DMS79 (cell line): ENCODE data around the gene IGBP1.
"Not testable (repeated sequence)": the region's sequence is repeated elsewhere in the genome, so short reads cannot be mapped to it uniquely, and the experiment has no call there.

Experiments
- DNase-seq: peaks from one replicate; lab custom pipeline; 2025; lab: John Stamatoyannopoulos, UW

The IGBP1 gene

DNA sequence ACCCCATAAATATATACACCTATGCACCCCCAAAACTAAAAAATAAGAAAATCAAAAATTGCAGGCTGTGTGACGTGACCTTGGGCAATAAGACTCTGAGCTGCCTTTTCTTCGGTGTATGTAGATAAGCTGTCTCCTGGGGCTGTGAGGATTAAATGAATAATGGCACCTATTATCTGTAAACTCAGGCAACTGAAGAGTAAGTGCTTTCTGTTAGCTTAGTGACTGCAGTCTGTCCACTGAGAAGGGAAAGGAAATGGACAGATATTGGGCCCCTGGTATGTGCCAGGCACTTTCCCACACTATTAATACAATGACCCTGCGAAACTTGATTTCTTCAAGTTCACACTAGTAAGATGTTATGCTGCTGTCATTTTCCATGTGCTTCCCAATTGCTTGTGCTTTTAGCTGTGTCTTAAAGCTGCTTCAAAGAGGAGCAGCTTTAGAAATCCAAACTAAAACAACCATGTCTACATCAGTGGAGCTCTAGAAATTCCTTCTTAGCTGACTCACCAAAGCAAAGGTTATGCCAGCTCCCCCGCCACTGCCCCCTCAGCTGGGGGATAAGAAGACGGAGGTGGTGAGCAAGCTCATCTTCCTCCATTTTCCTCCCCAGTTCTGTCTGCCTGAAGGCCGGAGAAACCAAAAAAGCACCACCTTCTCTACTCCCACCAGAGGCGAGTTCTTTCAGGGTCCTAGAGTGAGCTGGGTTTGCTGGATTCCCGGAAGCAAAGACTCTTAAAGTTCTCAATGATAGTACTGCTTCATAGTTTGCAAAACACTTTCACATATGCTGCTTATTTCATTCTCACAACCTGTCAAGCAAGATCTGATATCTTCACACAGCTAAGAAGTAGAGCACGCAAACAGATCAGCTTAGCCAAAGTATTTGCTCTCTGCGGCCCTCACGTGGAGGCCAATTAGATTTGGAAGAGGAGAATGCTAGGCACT lies 35.3 kb downstream of the IGBP1 start:
- DNase-seq = no peak

DNA sequence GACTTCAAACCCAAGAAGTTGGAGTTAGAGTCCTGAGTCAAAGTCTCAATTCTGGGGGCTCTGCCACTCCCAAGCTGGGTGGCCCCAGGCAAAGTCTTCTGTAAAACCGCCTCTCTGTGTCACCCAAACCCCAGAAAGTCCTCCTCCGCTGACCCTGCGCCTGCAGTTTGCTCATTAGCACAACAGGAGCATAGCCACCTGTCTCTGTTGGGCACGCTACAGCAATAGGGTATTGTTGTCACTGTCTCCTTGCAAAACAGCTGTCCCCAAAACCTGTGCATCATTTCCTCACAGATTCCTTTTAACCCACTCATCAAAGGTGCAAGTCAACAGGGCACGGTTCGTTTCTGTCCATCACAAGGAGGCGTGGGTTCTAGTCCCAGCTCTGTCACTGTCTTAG lies 36.0 kb downstream of the IGBP1 start:
- DNase-seq = no peak

DNA sequence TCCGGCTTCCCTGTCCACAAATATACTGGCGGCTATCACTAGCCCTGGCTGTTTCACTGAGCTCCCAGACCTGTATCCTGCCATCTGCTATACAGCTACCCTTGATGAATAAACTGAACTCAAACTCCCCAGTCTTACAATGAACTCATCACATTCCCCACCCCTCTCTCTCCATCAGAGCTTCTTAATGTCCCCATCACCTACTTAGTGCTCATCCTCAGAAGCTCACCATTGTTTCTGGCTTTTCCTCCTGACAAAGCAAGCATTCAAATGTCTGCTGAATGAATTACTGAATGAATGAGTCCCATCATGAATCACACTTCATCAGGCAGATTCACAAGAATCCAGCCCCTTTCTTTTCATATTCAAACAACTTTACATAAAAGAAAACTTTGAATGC lies 38.4 kb downstream of the IGBP1 start:
- DNase-seq = no peak

DNA sequence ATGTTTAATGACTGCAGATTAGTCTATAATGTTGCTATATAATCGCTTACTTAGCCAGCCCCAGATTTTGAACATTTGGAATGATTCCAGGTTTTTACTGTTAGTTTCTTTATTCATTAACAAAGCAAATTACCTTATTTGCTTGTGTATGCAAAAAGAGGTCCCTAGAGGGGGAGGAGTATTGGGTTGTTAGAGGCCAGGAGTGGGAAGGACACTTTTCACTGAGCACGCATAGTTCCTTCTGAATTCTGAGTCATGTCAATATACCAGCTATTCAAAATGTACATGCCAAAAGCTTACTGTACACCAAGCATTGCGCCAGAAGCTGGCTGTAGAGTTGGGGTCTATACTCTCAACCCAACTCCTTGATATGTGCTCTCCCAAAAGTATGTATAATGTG lies 39.0 kb downstream of the IGBP1 start:
- DNase-seq = no peak

DNA sequence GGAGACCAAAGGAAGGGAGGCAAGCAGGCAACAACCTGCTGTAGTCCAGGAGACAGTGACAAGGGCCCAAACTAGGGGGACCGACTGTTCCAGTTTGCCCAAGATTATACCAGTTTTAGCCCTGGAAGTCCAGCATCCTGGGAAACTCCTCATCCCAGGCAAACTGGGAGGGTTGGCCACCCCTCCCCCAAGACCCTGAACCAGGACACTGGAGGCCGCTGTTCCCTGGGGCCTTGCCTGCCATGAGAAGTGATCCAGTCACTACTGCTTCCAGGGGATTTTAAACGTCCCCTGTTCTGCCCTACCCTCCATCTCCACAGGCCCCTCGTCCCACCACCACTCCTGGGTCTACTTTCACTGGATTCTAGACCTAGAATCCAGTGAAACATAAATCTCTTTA lies 39.7 kb downstream of the IGBP1 start:
- no peak for DNase-seq

DNA sequence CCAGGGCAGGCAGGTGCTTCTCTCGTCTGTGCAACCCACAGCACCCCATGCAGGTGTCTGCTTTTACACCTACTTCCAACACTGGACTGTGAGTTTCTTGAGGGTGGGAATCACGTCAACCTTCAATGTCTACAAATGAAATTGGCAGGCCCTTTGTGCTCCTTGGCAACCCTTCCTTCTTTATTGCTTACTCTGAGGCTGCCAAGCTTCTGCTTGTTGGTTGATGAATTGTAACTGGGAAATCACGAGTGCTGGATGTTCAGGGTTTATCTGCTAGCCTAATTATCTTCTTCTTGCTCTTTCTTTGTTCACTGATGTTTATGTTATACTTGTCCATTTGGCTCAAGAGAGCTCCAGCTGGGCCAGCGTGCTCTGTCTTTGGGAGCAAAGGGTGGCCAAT lies 41.5 kb downstream of the IGBP1 start:
- no peak for DNase-seq

DNA sequence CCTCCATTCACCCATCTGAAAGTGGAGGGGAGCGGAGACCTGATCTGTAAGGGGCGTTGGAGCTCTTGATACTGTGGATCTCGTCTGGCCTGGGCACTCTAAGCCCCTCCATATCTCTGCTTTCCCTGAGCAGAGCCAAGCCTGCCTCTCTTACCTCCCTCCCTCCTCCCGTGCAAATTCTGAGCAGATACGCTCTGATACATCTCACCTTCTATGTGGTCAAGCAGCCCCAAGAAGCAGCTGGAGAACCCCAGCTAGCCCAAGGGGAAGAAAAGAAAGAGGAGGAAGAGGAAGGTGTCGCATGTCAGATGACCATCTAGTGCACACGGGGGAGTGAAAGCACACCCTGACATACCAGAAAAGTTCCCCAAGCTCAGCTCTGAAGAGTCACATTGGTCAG lies 42.1 kb downstream of the IGBP1 start:
- DNase-seq = no peak

DNA sequence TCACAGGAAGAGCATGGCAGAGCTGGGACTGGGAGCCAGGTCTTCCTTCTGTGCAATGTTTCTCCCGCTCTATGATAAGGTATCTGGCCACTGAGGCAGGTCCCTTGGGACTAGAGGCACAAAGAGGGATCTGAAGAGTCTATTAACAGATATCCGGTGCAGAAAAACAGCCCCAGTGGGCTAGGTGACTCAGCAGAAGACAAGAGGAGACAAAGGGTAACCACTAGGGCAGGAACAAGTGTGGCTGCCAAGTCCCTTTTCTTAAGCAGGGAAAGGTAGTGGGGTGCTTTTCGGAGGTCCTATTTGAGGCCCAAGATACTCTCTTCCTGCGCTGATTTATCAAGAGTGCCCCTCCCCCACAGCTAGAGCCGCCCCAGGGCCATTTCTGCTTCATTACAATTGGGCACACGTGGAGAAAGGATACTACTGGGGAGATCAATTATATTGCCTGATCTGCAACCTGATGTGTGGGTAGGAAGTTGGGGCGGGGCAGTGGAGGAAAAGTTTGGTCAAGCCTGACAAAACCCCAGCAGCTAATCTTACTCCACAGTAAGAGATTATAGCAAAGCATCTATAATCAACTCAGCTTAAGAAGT lies 43.8 kb downstream of the IGBP1 start, which contains the start of gene DGAT2L6:
DGAT2L6 (plus strand) TSS at position 546 of the 596 bp plus-strand sequence. CDS start 100 bp downstream, outside the sequence.
- DNase-seq = no peak

DNA sequence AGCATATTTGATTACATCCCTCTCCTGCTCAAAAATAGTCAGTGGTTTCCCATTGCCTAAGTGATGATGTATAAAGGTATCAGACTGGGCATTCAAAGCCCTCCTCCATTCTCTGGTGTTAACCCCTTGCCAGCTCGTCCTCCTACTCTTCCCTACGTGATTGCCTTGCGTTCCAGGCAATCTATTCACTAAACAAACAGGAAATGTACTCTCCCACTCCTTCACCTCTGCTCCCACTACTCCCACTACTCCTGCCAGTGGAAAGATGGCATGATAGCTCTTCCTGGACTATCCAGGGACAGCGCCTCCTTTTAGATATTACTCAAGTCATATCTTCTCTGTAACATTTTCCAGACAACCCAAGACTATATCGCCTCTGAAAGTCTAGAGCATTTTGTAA lies 49.8 kb downstream of the IGBP1 start:
- no peak for DNase-seq

DNA sequence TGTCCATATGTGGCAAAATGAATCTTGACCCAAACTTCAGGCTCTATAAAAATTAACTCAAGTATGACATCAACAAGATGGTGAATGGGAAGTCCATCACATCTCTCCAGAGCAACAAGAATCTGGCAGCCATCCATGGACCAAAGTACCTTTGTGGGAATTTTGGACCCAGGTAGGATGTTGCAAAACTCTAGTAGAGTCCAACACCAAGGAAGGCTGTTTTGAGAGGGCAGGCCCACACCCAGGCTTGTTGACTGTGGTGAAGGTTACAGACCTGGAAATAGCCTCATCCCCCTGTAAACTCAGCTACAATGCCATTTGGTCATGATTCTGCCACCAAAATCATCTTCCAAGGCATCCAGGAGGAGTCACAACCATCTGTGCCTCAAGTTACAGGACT lies 57.0 kb downstream of the IGBP1 start:
- DNase-seq = no peak

DNA sequence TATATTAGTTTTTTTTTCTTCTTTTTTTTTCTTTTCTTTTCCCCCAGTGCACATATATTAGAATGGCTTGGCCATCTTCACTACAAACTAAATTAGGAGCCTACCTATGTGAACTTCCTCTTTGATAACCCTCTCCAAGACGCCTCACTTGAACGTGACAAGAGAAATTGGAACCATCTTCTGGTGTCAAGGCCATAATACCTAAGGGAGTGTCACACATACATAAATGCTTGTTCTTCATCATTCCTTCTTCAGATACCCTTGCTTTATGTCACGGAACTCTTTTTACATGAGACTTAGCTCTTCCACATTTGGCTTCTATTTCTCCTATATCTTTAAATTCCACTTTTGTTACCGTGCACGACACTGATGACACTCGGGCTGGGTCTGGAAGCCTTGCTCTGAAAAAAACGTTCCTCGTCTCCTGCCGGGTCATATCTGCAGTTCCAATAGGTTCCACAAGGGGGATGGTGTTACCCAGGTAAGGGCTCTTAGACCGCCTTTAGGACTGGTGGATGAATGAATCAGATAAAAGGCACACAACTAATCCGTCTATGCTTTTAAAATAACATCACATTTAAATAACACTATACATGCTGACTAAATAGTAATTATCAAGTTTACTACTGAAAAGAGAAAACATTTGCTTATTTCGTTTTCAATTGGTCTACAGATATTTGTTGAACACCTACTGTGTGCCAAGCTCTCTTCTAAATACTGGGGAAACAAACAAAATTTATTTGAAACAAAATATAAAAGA lies 63.9 kb downstream of the IGBP1 start:
- peak; percentile 1 for DNase-seq

DNA sequence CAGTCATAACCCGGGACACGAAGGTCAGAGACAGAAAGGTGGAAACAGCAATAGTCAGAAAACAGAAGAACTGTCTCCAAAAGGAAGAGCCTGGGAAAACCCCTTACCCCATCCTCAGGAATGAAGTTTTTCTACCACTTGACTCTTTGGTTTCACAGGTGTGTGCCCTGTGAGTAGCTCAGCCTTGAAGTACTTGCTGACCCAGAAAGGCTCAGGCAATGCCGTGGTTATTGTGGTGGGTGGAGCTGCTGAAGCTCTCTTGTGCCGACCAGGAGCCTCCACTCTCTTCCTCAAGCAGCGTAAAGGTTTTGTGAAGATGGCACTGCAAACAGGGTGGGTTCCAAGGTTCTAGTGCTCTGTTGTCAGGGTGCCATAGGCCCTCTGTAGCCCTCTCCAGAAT lies 68.5 kb downstream of the IGBP1 start:
- DNase-seq = no peak

DNA sequence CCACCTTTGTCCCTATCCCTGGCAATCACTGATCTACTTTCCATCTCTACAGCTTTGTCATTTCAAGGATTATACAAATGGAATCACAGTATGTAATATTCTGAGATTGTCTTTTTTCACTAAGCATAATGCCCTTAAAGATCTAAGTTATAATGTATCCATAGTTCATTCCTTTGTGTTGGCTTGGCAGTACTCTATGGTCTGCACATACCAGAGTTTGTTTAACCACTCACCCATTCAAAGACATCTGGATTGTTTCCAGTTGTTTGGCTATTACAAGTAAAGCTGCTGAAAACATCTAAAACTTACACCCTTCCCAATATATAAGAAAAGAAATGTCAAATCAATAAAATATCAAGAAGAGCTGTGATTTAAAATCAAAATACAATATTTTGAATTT lies 75.2 kb downstream of the IGBP1 start:
- no peak for DNase-seq

DNA sequence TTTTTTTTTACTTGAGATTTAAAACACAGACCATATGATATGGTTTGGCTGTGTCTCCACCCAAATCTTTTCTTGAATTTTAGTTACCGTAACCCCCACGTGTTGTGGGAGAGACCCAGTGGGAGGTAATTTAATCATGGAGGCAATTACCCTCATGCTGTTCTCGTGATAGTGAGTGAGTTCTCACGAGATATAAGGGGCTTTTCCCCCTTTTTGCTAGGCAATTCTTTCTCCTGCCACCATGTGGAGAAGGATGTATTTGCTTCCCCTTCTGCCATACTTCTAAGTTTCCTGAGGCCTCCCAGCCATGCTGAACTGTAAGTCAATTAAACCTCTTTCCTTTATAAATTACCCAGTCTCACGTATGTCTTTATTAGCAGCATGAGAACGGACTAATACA lies 76.3 kb downstream of the IGBP1 start:
- not testable (repeated sequence) for DNase-seq
